Astrocyte of the cerebellum (primary cell): Measurements from ENCODE around the gene NUP205.

Experiments
- DNase-seq: peaks from one replicate; pipeline ENCODE4 v3.0.0-alpha.2; 2011; ENCODE audit warnings: low read depth
- H3K4me3 ChIP-seq: 2 replicates; pipeline ENCODE4 v1.5.1; 2011; ENCODE audit warnings: mild to moderate bottlenecking, low read depth, low read length, moderate library complexity
- CTCF ChIP-seq: IDR thresholded peaks from 2 replicates; pipeline ENCODE4 v1.5.1; 2012; ENCODE audit warnings: low read length, low read depth, moderate library complexity, mild to moderate bottlenecking; ENCODE audit errors: missing control alignments
- in situ Hi-C: cut with HindIII; loops from 2 replicates; pipeline ENCODE4 v1.10.0; 2017; ENCODE audit warnings: low sequenced_read_pairs

NUP205 gene

GRCh38 chr7:135557455-135558336 is at the start of gene NUP205:
TSS of gene NUP205 (plus strand) at chr7:135557917. CDS start at chr7:135557945, 28 bp downstream.
- no peak for TF ChIP-seq CTCF
- DNase-seq = peak; percentile 59
- in situ Hi-C loops = no loop called here
- peak within 1 kb of the TSS; percentile 74 for H3K4me3 ChIP-seq

- peak overlapping the region; percentile 97 for H3K4me3 ChIP-seq
- DNase-seq = no peak
- in situ Hi-C loops = loop anchor here (5.0 kb wide), 1 partner anchor 92 kb away; no protein-coding TSS in a partner anchor
- TF ChIP-seq CTCF = no peak
Measured at GRCh38 chr7:135508883-135509588, 48.7 kb upstream of the NUP205 start.

- DNase-seq = no peak
- H3K4me3 ChIP-seq = peak overlapping the region; percentile 97
- no peak for TF ChIP-seq CTCF
- in situ Hi-C loops = loop anchor here (5.0 kb wide), 1 partner anchor 92 kb away; no protein-coding TSS in a partner anchor
Measured at GRCh38 chr7:135509589-135509838, 48.2 kb upstream of the NUP205 start.

GRCh38 chr7:135509839-135510591 is 47.7 kb upstream of the NUP205 start, which contains the start of gene CNOT4:
TSS of gene CNOT4 (minus strand) at chr7:135510102. CDS start at chr7:135438331, 71,771 bp downstream.
- in situ Hi-C loops = loop anchor here (5.0 kb wide), 1 partner anchor 93 kb away; no protein-coding TSS in a partner anchor
- peak; percentile 89 for DNase-seq
- peak within 1 kb of the TSS; percentile 97 for H3K4me3 ChIP-seq
- TF ChIP-seq CTCF = no peak

- peak overlapping the region; percentile 97 for H3K4me3 ChIP-seq
- no peak for DNase-seq
- in situ Hi-C loops = no loop called here
- TF ChIP-seq CTCF = no peak
Measured at GRCh38 chr7:135510592-135511183, 47.0 kb upstream of the NUP205 start.
